SK-N-SH treated with all-trans-retinoic acid at 6 μM for 48 hours (cell line): ENCODE results near the gene GPR68.

ENCODE experiments used
- ATAC-seq: fragments of 200-7000 bp; cut with Tn5 transposase; 3 replicates; pipeline ENCODE4 v1.9.1; 2020; ENCODE audit warnings: mild to moderate bottlenecking, moderate library complexity
- ARNTL ChIP-seq: fragments of 450-650 bp; formaldehyde crosslinking; IDR thresholded peaks from 2 replicates; pipeline ENCODE4 v1.5.0; 2020; ENCODE audit warnings: low read depth, mild to moderate bottlenecking, moderate library complexity, borderline replicate concordance
- BACH2 ChIP-seq: fragments of 250-450 bp; sonication (Bioruptor Pico); IDR thresholded peaks from 2 replicates; pipeline ENCODE4 v1.9.0; 2021; ENCODE audit warnings: mild to moderate bottlenecking, borderline replicate concordance
- CSDC2 ChIP-seq: fragments of 250-450 bp; sonication (Bioruptor Pico); IDR thresholded peaks from 2 replicates; pipeline ENCODE4 v1.5.0; 2020; ENCODE audit warnings: mild to moderate bottlenecking, moderate library complexity
- ESRRG ChIP-seq: fragments of 250-450 bp; sonication (Bioruptor Pico); IDR thresholded peaks from 2 replicates; pipeline ENCODE4 v1.6.1; 2021; ENCODE audit warnings: mild to moderate bottlenecking
- GLIS3 ChIP-seq: fragments of 250-450 bp; sonication (Bioruptor Pico); IDR thresholded peaks from 2 replicates; pipeline ENCODE4 v1.5.0; 2020; ENCODE audit warnings: mild to moderate bottlenecking, moderate library complexity
- ISL1 ChIP-seq: fragments of 250-450 bp; sonication (Bioruptor Pico); IDR thresholded peaks from 2 replicates; pipeline ENCODE4 v2.1.2; 2022; ENCODE audit warnings: mild to moderate bottlenecking, moderate library complexity
- OSR1 ChIP-seq: fragments of 250-450 bp; sonication (Bioruptor Pico); IDR thresholded peaks from 2 replicates; pipeline ENCODE4 v1.8.0; 2022; ENCODE audit warnings: moderate library complexity, mild to moderate bottlenecking, inconsistent platforms
- PPARA ChIP-seq: fragments of 250-450 bp; sonication (Bioruptor Pico); IDR thresholded peaks from 2 replicates; pipeline ENCODE4 v1.5.0; 2020; ENCODE audit warnings: mild to moderate bottlenecking, borderline replicate concordance
- RARB ChIP-seq: fragments of 250-450 bp; sonication (Bioruptor Pico); IDR thresholded peaks from 2 replicates; pipeline ENCODE4 v1.8.0; 2021; ENCODE audit warnings: mild to moderate bottlenecking, moderate library complexity
- SNAI2 ChIP-seq: fragments of 250-450 bp; sonication (Bioruptor Pico); IDR thresholded peaks from 2 replicates; pipeline ENCODE4 v1.5.0; 2020; ENCODE audit warnings: mild to moderate bottlenecking, moderate library complexity
- TCF4 ChIP-seq: fragments of 250-450 bp; sonication (Bioruptor Pico); IDR thresholded peaks from 2 replicates; pipeline ENCODE4 v1.8.0; 2021; ENCODE audit warnings: mild to moderate bottlenecking, moderate library complexity, borderline replicate concordance
- TOX ChIP-seq: fragments of 250-450 bp; sonication (Bioruptor Pico); IDR thresholded peaks from 2 replicates; pipeline ENCODE4 v1.8.0; 2021; ENCODE audit warnings: mild to moderate bottlenecking, moderate library complexity, borderline replicate concordance
- ZFP3 ChIP-seq: fragments of 250-450 bp; sonication (Bioruptor Pico); IDR thresholded peaks from 2 replicates; pipeline ENCODE4 v1.5.0; 2020; ENCODE audit warnings: mild to moderate bottlenecking, moderate library complexity
- ZFP30 ChIP-seq: fragments of 450-650 bp; formaldehyde crosslinking; IDR thresholded peaks from 2 replicates; pipeline ENCODE4 v1.5.0; 2022; ENCODE audit warnings: mild to moderate bottlenecking, moderate library complexity
- ZNF565 ChIP-seq: fragments of 450-650 bp; formaldehyde crosslinking; conservative IDR thresholded peaks from 2 replicates; pipeline ENCODE4 v1.5.0; 2020; ENCODE audit warnings: low read depth, mild to moderate bottlenecking, moderate library complexity
- ZNF70 ChIP-seq: fragments of 450-650 bp; formaldehyde crosslinking; IDR thresholded peaks from 2 replicates; pipeline ENCODE4 v1.5.0; 2020; ENCODE audit warnings: mild to moderate bottlenecking, moderate library complexity
- ZNF8 ChIP-seq: fragments of 450-650 bp; formaldehyde crosslinking; IDR thresholded peaks from 2 replicates; pipeline ENCODE4 v1.5.0; 2020; ENCODE audit warnings: mild to moderate bottlenecking, moderate library complexity
- TF ChIP-seq, protein P1 (sequence below): fragments of 250-450 bp; sonication (Bioruptor Pico); IDR thresholded peaks from 2 replicates; pipeline ENCODE4 v1.8.0; 2021; ENCODE audit warnings: low read depth, mild to moderate bottlenecking, moderate library complexity, borderline replicate concordance
- TF ChIP-seq, protein P2 (sequence below): fragments of 250-450 bp; sonication (Bioruptor Pico); IDR thresholded peaks from 2 replicates; pipeline ENCODE4 v1.5.1; 2020; ENCODE audit warnings: low read depth, mild to moderate bottlenecking, moderate library complexity
- TF ChIP-seq, protein P3 (sequence below): fragments of 250-450 bp; sonication (Bioruptor Pico); IDR thresholded peaks from 2 replicates; pipeline ENCODE4 v1.5.0; 2020; ENCODE audit warnings: mild to moderate bottlenecking, moderate library complexity
- TF ChIP-seq, protein P4 (sequence below): fragments of 250-450 bp; sonication (Bioruptor Pico); IDR thresholded peaks from 2 replicates; pipeline ENCODE4 v1.5.1; 2021; ENCODE audit warnings: mild to moderate bottlenecking, moderate library complexity
- TF ChIP-seq, protein P5 (sequence below): fragments of 250-450 bp; sonication (Bioruptor Pico); IDR thresholded peaks from 2 replicates; pipeline ENCODE4 v1.8.0; 2020; ENCODE audit warnings: mild to moderate bottlenecking, moderate library complexity, borderline replicate concordance

GPR68 gene

DNA sequence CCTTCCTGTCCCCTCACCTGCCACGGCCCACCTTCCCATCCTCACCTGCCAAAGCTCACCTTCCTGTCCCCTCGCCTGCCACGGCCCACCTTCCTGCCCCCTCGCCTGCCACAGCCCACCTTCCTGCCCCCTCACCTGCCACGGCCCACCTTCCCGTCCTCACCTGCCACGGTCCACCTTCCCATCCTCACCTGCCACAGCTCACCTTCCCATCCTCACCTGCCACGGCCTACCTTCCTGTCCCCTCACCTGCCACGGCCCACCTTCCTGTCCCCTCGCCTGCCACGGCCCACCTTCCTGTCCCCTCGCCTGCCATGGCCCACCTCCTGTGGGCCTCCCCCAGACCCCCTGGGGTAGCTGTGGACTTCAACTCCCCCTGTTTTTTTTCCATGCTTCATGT is 48.8 kb upstream of the GPR68 start:
- ATAC-seq = no peak
- no peak for TF ChIP-seq BACH2
- TF ChIP-seq, protein P1, sequence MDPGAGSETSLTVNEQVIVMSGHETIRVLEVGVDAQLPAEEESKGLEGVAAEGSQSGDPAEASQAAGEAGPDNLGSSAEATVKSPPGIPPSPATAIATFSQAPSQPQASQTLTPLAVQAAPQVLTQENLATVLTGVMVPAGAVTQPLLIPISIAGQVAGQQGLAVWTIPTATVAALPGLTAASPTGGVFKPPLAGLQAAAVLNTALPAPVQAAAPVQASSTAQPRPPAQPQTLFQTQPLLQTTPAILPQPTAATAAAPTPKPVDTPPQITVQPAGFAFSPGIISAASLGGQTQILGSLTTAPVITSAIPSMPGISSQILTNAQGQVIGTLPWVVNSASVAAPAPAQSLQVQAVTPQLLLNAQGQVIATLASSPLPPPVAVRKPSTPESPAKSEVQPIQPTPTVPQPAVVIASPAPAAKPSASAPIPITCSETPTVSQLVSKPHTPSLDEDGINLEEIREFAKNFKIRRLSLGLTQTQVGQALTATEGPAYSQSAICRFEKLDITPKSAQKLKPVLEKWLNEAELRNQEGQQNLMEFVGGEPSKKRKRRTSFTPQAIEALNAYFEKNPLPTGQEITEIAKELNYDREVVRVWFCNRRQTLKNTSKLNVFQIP = no peak
- TF ChIP-seq TCF4 (CRISPR knock-in tag) = no peak
- TF ChIP-seq PPARA = no peak
- TF ChIP-seq CSDC2 (CRISPR knock-in tag) = no peak
- no peak for TF ChIP-seq SNAI2 (CRISPR knock-in tag)
- no peak for TF ChIP-seq ISL1 (CRISPR knock-in tag)
- TF ChIP-seq TOX (CRISPR knock-in tag) = no peak
- no peak for TF ChIP-seq ZFP3 (CRISPR knock-in tag)
- no peak for TF ChIP-seq ZNF70 (CRISPR knock-in tag)
- no peak for TF ChIP-seq ARNTL (CRISPR knock-in tag)
- TF ChIP-seq, protein P2, sequence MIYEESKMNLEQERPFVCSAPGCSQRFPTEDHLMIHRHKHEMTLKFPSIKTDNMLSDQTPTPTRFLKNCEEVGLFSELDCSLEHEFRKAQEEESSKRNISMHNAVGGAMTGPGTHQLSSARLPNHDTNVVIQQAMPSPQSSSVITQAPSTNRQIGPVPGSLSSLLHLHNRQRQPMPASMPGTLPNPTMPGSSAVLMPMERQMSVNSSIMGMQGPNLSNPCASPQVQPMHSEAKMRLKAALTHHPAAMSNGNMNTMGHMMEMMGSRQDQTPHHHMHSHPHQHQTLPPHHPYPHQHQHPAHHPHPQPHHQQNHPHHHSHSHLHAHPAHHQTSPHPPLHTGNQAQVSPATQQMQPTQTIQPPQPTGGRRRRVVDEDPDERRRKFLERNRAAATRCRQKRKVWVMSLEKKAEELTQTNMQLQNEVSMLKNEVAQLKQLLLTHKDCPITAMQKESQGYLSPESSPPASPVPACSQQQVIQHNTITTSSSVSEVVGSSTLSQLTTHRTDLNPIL (CRISPR knock-in tag) = no peak
- TF ChIP-seq, protein P3, sequence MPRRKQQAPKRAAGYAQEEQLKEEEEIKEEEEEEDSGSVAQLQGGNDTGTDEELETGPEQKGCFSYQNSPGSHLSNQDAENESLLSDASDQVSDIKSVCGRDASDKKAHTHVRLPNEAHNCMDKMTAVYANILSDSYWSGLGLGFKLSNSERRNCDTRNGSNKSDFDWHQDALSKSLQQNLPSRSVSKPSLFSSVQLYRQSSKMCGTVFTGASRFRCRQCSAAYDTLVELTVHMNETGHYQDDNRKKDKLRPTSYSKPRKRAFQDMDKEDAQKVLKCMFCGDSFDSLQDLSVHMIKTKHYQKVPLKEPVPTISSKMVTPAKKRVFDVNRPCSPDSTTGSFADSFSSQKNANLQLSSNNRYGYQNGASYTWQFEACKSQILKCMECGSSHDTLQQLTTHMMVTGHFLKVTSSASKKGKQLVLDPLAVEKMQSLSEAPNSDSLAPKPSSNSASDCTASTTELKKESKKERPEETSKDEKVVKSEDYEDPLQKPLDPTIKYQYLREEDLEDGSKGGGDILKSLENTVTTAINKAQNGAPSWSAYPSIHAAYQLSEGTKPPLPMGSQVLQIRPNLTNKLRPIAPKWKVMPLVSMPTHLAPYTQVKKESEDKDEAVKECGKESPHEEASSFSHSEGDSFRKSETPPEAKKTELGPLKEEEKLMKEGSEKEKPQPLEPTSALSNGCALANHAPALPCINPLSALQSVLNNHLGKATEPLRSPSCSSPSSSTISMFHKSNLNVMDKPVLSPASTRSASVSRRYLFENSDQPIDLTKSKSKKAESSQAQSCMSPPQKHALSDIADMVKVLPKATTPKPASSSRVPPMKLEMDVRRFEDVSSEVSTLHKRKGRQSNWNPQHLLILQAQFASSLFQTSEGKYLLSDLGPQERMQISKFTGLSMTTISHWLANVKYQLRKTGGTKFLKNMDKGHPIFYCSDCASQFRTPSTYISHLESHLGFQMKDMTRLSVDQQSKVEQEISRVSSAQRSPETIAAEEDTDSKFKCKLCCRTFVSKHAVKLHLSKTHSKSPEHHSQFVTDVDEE (CRISPR knock-in tag) = no peak
- TF ChIP-seq ESRRG (CRISPR knock-in tag) = no peak
- TF ChIP-seq GLIS3 (CRISPR knock-in tag) = no peak
- TF ChIP-seq ZFP30 = no peak
- TF ChIP-seq, all 23 proteins: peak for 0

DNA sequence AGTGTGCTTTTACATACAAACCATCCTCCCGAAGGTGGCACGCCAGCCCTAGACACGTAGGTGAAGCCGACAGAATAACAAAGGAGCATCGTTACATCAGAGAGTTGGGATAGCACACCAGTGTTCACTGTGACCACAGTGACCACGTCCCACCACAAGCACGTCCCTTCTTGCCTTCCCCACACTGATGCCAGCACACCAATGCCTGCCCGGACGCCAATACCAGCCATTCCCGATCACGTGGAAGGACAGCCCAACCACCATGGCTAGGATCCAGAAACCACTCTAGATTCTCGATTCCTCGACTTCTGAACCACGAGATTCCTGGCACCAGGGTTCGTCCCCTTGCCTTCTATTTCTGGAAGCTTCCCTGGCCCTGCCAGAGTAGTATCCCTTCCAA is 48.0 kb upstream of the GPR68 start:
- no peak for ATAC-seq
- TF ChIP-seq TOX (CRISPR knock-in tag) (no peak), SNAI2 (CRISPR knock-in tag) (no peak), ZNF70 (CRISPR knock-in tag) (no peak)
- TF ChIP-seq, protein P4, sequence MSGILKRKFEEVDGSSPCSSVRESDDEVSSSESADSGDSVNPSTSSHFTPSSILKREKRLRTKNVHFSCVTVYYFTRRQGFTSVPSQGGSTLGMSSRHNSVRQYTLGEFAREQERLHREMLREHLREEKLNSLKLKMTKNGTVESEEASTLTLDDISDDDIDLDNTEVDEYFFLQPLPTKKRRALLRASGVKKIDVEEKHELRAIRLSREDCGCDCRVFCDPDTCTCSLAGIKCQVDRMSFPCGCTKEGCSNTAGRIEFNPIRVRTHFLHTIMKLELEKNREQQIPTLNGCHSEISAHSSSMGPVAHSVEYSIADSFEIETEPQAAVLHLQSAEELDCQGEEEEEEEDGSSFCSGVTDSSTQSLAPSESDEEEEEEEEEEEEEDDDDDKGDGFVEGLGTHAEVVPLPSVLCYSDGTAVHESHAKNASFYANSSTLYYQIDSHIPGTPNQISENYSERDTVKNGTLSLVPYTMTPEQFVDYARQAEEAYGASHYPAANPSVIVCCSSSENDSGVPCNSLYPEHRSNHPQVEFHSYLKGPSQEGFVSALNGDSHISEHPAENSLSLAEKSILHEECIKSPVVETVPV = no peak
- TF ChIP-seq, protein P5, sequence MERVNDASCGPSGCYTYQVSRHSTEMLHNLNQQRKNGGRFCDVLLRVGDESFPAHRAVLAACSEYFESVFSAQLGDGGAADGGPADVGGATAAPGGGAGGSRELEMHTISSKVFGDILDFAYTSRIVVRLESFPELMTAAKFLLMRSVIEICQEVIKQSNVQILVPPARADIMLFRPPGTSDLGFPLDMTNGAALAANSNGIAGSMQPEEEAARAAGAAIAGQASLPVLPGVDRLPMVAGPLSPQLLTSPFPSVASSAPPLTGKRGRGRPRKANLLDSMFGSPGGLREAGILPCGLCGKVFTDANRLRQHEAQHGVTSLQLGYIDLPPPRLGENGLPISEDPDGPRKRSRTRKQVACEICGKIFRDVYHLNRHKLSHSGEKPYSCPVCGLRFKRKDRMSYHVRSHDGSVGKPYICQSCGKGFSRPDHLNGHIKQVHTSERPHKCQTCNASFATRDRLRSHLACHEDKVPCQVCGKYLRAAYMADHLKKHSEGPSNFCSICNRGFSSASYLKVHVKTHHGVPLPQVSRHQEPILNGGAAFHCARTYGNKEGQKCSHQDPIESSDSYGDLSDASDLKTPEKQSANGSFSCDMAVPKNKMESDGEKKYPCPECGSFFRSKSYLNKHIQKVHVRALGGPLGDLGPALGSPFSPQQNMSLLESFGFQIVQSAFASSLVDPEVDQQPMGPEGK (CRISPR knock-in tag) = no peak

DNA sequence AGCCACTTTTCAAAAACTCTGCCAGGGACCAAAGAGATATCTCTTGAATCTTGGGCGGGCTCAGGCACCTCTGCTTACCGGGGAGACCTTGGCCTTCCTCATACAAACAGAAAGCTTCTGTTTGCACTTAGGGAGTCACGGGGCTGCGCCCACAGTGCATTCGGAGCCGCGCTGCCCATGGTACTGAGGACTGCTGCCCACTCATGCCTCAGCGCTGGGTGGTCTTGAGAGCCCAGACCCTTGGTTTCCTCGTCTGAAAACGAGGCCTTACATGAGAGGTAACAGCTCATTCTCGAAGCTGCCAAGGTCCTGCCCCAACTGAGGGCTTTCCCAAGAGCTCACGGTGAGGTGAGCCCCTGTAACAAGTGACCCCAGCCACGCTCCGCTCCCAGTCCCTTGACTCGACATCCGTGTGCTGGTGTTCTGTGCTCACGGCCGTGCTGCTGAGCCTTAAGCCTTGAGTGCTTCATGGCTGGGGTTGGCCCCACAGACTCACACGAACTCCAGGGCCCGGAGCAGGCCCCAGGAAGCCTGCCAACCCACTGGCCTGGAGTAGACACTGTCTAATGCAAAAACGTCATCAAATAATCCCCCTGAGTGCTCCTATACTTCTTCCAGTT is 47.4 kb upstream of the GPR68 start:
- TF ChIP-seq ESRRG (CRISPR knock-in tag) (no peak), SNAI2 (CRISPR knock-in tag) (no peak), OSR1 (CRISPR knock-in tag) (no peak), CSDC2 (CRISPR knock-in tag) (no peak), ZNF565 (CRISPR knock-in tag) (no peak), RARB (CRISPR knock-in tag) (no peak), ZNF8 (CRISPR knock-in tag) (no peak)
- TF ChIP-seq, all 23 proteins: peak for 0
- ATAC-seq = no peak
